Middle frontal gyrus (tissue), 1 donor: ENCODE measurements around the gene CFAP299.
"Not testable (repeated sequence)": the region's sequence is repeated elsewhere in the genome, so short reads cannot be mapped to it uniquely, and the experiment has no call there.

Experiments
- DNase-seq: peaks from one replicate; pipeline ENCODE4 v3.0.0-alpha.2; 2015; ENCODE audit warnings: low spot score; ENCODE audit errors: extremely low spot score

CFAP299 gene

GRCh38 chr4:80331693-80332092 lies 3.8 kb upstream of the CFAP299 start:
- DNase-seq: no peak

- DNase-seq: no peak
Measured at GRCh38 chr4:80333121-80333520, 2.4 kb upstream of the CFAP299 start.

- DNase-seq: no peak
Measured at GRCh38 chr4:80334568-80334967, 962 bp upstream of the CFAP299 start.

- no peak for DNase-seq
Measured at GRCh38 chr4:80335226-80335553, 340 bp upstream of the CFAP299 start.

- no peak for DNase-seq
Measured at GRCh38 chr4:80336582-80336981, 1.1 kb downstream of the CFAP299 start.

GRCh38 chr4:80340036-80340435 lies 4.5 kb downstream of the CFAP299 start:
- DNase-seq: no peak

GRCh38 chr4:80342684-80343083 lies 7.2 kb downstream of the CFAP299 start:
- DNase-seq: not testable (repeated sequence)

- no peak for DNase-seq
Measured at GRCh38 chr4:80343887-80344286, 8.4 kb downstream of the CFAP299 start.

- no peak for DNase-seq
Measured at GRCh38 chr4:80360084-80360483, 24.6 kb downstream of the CFAP299 start.

- DNase-seq: no peak
Measured at GRCh38 chr4:80360900-80361299, 25.4 kb downstream of the CFAP299 start.

- no peak for DNase-seq
Measured at GRCh38 chr4:80361329-80361900, 25.9 kb downstream of the CFAP299 start.

- no peak for DNase-seq
Measured at GRCh38 chr4:80362578-80363181, 27.1 kb downstream of the CFAP299 start.

- peak; percentile 11 for DNase-seq
Measured at GRCh38 chr4:80365928-80366327, 30.4 kb downstream of the CFAP299 start.

- no peak for DNase-seq
Measured at GRCh38 chr4:80367737-80368136, 32.2 kb downstream of the CFAP299 start.

GRCh38 chr4:80370635-80371034 lies 35.1 kb downstream of the CFAP299 start:
- no peak for DNase-seq

- DNase-seq: no peak
Measured at GRCh38 chr4:80371046-80371445, 35.5 kb downstream of the CFAP299 start.

- no peak for DNase-seq
Measured at GRCh38 chr4:80374180-80374579, 38.6 kb downstream of the CFAP299 start.

- no peak for DNase-seq
Measured at GRCh38 chr4:80382090-80382832, 46.7 kb downstream of the CFAP299 start.

- DNase-seq: no peak
Measured at GRCh38 chr4:80385397-80386280, 50.1 kb downstream of the CFAP299 start.

GRCh38 chr4:80386281-80386886 lies 50.9 kb downstream of the CFAP299 start:
- no peak for DNase-seq
